ENCODE measurements around the gene SLC18A3. TPM values are rescaled to one million over a fixed set of nuclear protein-coding genes. Genes with fewer than 3 reads are reported as not detected.

Gene SLC18A3
- total and polyA plus RNA-seq, 2 experiments from 2014 or later = 0.16 TPM; not detected in 1

GRCh38 chr10:49629431-49629881 is 19.3 kb downstream of the SLC18A3 start:
- no peak for TF ChIP-seq ETS1 (IDR thresholded peaks at IDR 0.05)
- no peak for TF ChIP-seq ZNF114 (CRISPR knock-in tag; IDR thresholded peaks at IDR 0.05)
- no peak for TF ChIP-seq POLR2AphosphoS5 (IDR thresholded peaks at IDR 0.05; ENCODE audit: low read depth)
- no peak for ATAC-seq
- Mint-ChIP-seq H3K36me3 (ENCODE audit: low read depth) (no peaks in the 10 kb centered on the region), H3K9me3 (no peaks in the 10 kb centered on the region), H3K27ac (no peak overlapping the region), H3K4me3 (no peak overlapping the region), H3K27me3 (ENCODE audit: insufficient read depth, low read depth, poor library complexity) (no peaks in the 10 kb centered on the region), H3K4me1 (no peaks in the 10 kb centered on the region)
- Histone ChIP-seq H3K27me3 (ENCODE audit: insufficient read depth) (no peaks in the 10 kb centered on the region), H3K9me2 (ENCODE audit: insufficient read depth) (peaks cover 7% of the 10 kb centered on the region; the same call in 1 of the 2 replicates), H2AFZ (no peak overlapping the region), H4K20me1 (replicated peaks; ENCODE audit: insufficient read depth) (no peaks in the 10 kb centered on the region), H3K27ac (ENCODE audit: low read depth) (no peak overlapping the region), H3K36me3 (ENCODE audit: insufficient read depth) (no peaks in the 10 kb centered on the region), H3K79me2 (replicated peaks; ENCODE audit: insufficient read depth) (no peaks in the 10 kb centered on the region), H3K4me3 (no peak overlapping the region), H3K4me2 (no peak overlapping the region), H3F3A (replicated peaks; ENCODE audit: low read depth) (no peaks in the 10 kb centered on the region), H3K4me1 (ENCODE audit: insufficient read depth) (no peaks in the 10 kb centered on the region)
- no peak for DNase-seq (ENCODE audit: low spot score)

GRCh38 chr10:49631975-49632374 is 21.9 kb downstream of the SLC18A3 start:
- H3K27me3 ChIP-seq (ENCODE audit: insufficient read depth) = no peaks in the 10 kb centered on the region
- Mint-ChIP-seq H3K4me3 (no peak overlapping the region), H3K27me3 (ENCODE audit: insufficient read depth, low read depth, poor library complexity) (no peaks in the 10 kb centered on the region), H3K9me3 (no peaks in the 10 kb centered on the region), H3K4me1 (no peaks in the 10 kb centered on the region), H3K27ac (no peak overlapping the region), H3K36me3 (ENCODE audit: low read depth) (no peaks in the 10 kb centered on the region)
- no peak overlapping the region for H3K27ac ChIP-seq (ENCODE audit: low read depth)
- H3K36me3 ChIP-seq (ENCODE audit: insufficient read depth) = no peaks in the 10 kb centered on the region
- H3K79me2 ChIP-seq (replicated peaks; ENCODE audit: insufficient read depth) = no peaks in the 10 kb centered on the region
- no peak overlapping the region for H3K4me3 ChIP-seq
- no peak overlapping the region for H2AFZ ChIP-seq
- H3K4me2 ChIP-seq = no peak overlapping the region
- H4K20me1 ChIP-seq (replicated peaks; ENCODE audit: insufficient read depth) = no peaks in the 10 kb centered on the region
- peaks cover 1% of the 10 kb centered on the region; the same call in 1 of the 2 replicates for H3K9me2 ChIP-seq (ENCODE audit: insufficient read depth)
- H3K4me1 ChIP-seq (ENCODE audit: insufficient read depth) = no peaks in the 10 kb centered on the region
- DNase-seq (ENCODE audit: low spot score) = no peak
- no peak for ATAC-seq
- no peaks in the 10 kb centered on the region for H3F3A ChIP-seq (replicated peaks; ENCODE audit: low read depth)
- TF ChIP-seq CREB1 (CRISPR knock-in tag; IDR thresholded peaks at IDR 0.05; ENCODE audit: low read depth) (no peak), STAT1 (IDR thresholded peaks at IDR 0.05; ENCODE audit: unreplicated experiment) (no peak), ETS1 (IDR thresholded peaks at IDR 0.05) (no peak), EZH2 (IDR thresholded peaks at IDR 0.05; ENCODE audit: low read depth, unreplicated experiment) (no peak), CTCF (conservative IDR thresholded peaks at IDR 0.05; ENCODE audit: low read depth in 2 of 2) (no peak), ZNF114 (CRISPR knock-in tag; IDR thresholded peaks at IDR 0.05) (no peak), ZNF331 (CRISPR knock-in tag; IDR thresholded peaks at IDR 0.05; ENCODE audit: low read depth) (no peak), POLR2AphosphoS5 (IDR thresholded peaks at IDR 0.05; ENCODE audit: low read depth) (no peak), JUNB (IDR thresholded peaks at IDR 0.05; ENCODE audit: unreplicated experiment) (no peak), EZH2phosphoT487 (IDR thresholded peaks at IDR 0.05; ENCODE audit: unreplicated experiment) (no peak), NANOG (IDR thresholded peaks at IDR 0.05; ENCODE audit: borderline replicate concordance) (no peak), REST (IDR thresholded peaks at IDR 0.05; ENCODE audit: unreplicated experiment) (no peak)

Measured in GM23338 (cell line).